SK-N-SH (cell line): Measurements from ENCODE around the gene RNF126.
A peak's percentile ranks its signal among the peaks of the same experiment; 100 is the strongest.

Experiments
- CTCF ChIP-seq: fragments of 200-600 bp; sonication (generic); IDR thresholded peaks from 2 replicates; pipeline ENCODE4 v1.6.1; 2017; ENCODE audit warnings: antibody characterized with exemption, mild to moderate bottlenecking, moderate library complexity
- EP300 ChIP-seq, 2 experiments: IDR thresholded peaks; 2 replicates each; pipeline versions ENCODE4 v1.4.0 to v1.6.1; 2012; ENCODE audit warnings: borderline replicate concordance in 1 of 2, low read depth in 1 of 2, low read length in 1 of 2
- EZH2phosphoT487 ChIP-seq: fragments of 200-600 bp; sonication (generic); IDR thresholded peaks from 2 replicates; pipeline ENCODE4 v1.6.1; 2017; ENCODE audit warnings: low read depth, mixed run types, mild to moderate bottlenecking, antibody characterized with exemption, moderate library complexity, borderline replicate concordance
- GABPA ChIP-seq: IDR thresholded peaks from 2 replicates; pipeline ENCODE4 v1.4.0; 2012; ENCODE audit warnings: low read depth, mild to moderate bottlenecking
- MXI1 ChIP-seq: IDR thresholded peaks from 2 replicates; pipeline ENCODE4 v1.6.1; 2012; ENCODE audit warnings: mild to moderate bottlenecking, low read depth, low read length, improper control_type of control experiment
- POLR2AphosphoS5 ChIP-seq: IDR thresholded peaks from 2 replicates; pipeline ENCODE4 v1.6.1; 2012; ENCODE audit warnings: low read depth, low read length
- RAD21 ChIP-seq: IDR thresholded peaks from 2 replicates; pipeline ENCODE4 v1.6.1; 2012; ENCODE audit warnings: mild to moderate bottlenecking, low read length
- RCOR1 ChIP-seq: fragments of 150-350 bp; IDR thresholded peaks from 2 replicates; pipeline ENCODE4 v1.6.1; 2017; ENCODE audit warnings: antibody characterized with exemption, low read length
- SMC3 ChIP-seq: IDR thresholded peaks from 2 replicates; pipeline ENCODE4 v1.6.1; 2012; ENCODE audit warnings: low read depth, low read length, improper control_type of control experiment
- TAF1 ChIP-seq: IDR thresholded peaks from 2 replicates; pipeline ENCODE4 v1.6.1; 2012; ENCODE audit warnings: low read depth, mild to moderate bottlenecking, low read length, moderate library complexity, borderline replicate concordance

- TF ChIP-seq EZH2phosphoT487 (no peak), CTCF (peak; percentile 38), RCOR1 (no peak), TAF1 (no peak), POLR2AphosphoS5 (no peak), SMC3 (no peak), MXI1 (no peak), RAD21 (no peak), GABPA (no peak), EP300 (IDR thresholded peaks at IDR 0.05; ENCODE audit: borderline replicate concordance in 1 of 2, low read depth in 1 of 2, low read length in 1 of 2) (no peak)
Measured at GRCh38 chr19:708154-709143, 45.4 kb upstream of the RNF126 start, which contains the start of gene PALM.
